ENCODE data around the gene PADI1.

Gene PADI1

DNA sequence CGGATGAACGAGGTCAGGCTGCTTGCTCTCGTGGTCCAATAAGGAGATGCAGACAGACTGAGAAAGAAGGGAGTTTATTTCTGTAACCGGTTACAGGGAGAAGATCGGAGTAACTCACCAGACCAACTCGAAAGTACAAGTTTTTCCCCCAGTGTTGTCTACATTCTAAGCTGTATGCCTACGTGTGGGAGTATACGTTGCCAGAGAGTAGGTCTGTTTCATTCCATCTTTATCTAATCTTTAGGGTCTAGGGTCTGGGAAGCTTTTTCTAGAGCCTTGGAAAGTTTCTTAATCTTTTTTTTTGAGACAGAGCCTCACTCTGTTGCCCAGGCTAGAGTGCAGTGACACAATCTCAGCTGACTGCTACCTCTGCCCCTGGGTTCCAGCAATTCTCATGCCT lies 4.7 kb upstream of the PADI1 start:
- H3K9ac ChIP-seq (ENCODE audit: low read length): no peak overlapping the region
- DNase-seq (ENCODE audit: low read depth): no peak
- no peaks in the 10 kb centered on the region for H3K4me1 ChIP-seq (ENCODE audit: control insufficient read depth, insufficient read depth, low read length)
- no peaks in the 10 kb centered on the region for H3K36me3 ChIP-seq (ENCODE audit: control insufficient read depth, insufficient read depth, low read length, severe bottlenecking)
- peaks cover 66% of the 10 kb centered on the region for H3K27me3 ChIP-seq (replicated peaks; ENCODE audit: control insufficient read depth, insufficient read depth, low read length)
- H3K9me3 ChIP-seq (ENCODE audit: control insufficient read depth, low read length): no peaks in the 10 kb centered on the region
- no peak overlapping the region for H3K4me3 ChIP-seq (ENCODE audit: low read length)

- Histone ChIP-seq H3K36me3 (ENCODE audit: control insufficient read depth, insufficient read depth, low read length, severe bottlenecking) (no peaks in the 10 kb centered on the region), H3K9me3 (ENCODE audit: control insufficient read depth, low read length) (no peaks in the 10 kb centered on the region), H3K4me3 (ENCODE audit: low read length) (no peak overlapping the region), H3K4me1 (ENCODE audit: control insufficient read depth, insufficient read depth, low read length) (no peaks in the 10 kb centered on the region), H3K9ac (ENCODE audit: low read length) (no peak overlapping the region), H3K27me3 (replicated peaks; ENCODE audit: control insufficient read depth, insufficient read depth, low read length) (peaks cover 71% of the 10 kb centered on the region)
- no peak for DNase-seq (ENCODE audit: low read depth)
Measured at GRCh38 chr1:17200756-17201155, 4.2 kb upstream of the PADI1 start.

DNA sequence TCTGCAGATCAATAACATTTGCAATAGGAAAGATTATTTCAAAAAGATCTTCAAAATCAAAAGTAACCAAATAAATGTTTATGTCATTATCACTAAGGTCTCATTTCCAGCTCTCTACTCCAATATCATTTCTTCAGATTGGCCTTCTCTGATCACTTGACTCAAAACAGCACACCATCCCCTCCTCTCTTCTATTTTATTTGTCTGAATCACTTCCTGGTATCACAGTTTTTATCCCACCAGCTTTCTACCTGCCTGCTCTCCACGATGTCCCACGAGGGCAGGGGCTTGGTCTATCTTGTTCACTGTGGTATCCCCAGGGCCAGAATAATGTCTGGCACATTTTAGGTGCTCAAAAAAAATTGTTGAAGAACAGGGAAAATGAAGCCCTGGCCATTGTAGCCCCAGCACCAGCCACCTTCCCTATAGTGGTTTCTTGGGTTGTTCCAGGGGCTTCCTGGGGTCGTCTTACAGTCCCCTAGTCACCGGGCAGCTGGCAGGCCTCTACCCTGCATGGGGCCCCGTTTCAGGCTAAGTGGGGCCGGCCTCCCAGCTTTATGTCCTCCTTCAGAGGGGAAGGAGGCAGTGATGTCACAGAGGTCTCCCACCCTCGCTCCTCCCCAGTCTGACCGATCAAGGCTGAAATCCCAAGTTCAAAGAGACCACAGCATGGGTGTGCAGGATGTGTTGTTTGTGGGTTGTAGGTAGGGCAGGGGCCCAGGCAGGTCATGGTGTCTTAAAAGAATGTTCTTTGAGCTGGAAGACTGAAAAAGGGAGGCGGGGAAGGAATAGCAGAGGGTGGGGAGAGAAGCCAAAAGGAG lies 3.5 kb upstream of the PADI1 start:
- no peak for DNase-seq (ENCODE audit: low read depth)
- peaks cover 71% of the 10 kb centered on the region for H3K27me3 ChIP-seq (replicated peaks; ENCODE audit: control insufficient read depth, insufficient read depth, low read length)
- no peak overlapping the region for H3K9ac ChIP-seq (ENCODE audit: low read length)
- H3K9me3 ChIP-seq (ENCODE audit: control insufficient read depth, low read length): no peaks in the 10 kb centered on the region
- no peaks in the 10 kb centered on the region for H3K36me3 ChIP-seq (ENCODE audit: control insufficient read depth, insufficient read depth, low read length, severe bottlenecking)
- no peak overlapping the region for H3K4me3 ChIP-seq (ENCODE audit: low read length)
- H3K4me1 ChIP-seq (ENCODE audit: control insufficient read depth, insufficient read depth, low read length): no peaks in the 10 kb centered on the region

DNA sequence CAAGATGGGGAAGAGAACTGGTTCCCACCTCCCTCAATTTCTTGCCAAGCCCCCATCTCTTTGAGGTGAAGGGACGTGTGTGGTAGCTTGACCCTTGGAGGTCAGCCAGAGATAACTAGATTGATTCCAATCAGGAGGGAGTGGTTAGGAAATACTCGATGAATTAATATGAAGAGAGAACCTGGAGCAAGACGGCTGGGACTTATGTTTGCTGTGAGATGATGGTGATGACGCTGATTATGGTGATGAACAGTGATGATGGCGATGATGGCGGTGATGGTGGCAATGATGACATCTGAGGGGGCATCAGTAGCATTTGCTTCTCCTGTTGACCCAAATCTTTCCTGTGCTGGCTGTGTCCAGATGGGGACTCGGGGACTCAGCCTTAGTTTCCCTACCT lies 724 bp downstream of the PADI1 start:
- DNase-seq (ENCODE audit: low read depth): no peak
- H3K9ac ChIP-seq (ENCODE audit: low read length): no peak overlapping the region
- no peak overlapping the region for H3K4me3 ChIP-seq (ENCODE audit: low read length)
- no peaks in the 10 kb centered on the region for H3K36me3 ChIP-seq (ENCODE audit: control insufficient read depth, insufficient read depth, low read length, severe bottlenecking)
- H3K27me3 ChIP-seq (replicated peaks; ENCODE audit: control insufficient read depth, insufficient read depth, low read length): peaks cover 67% of the 10 kb centered on the region
- no peaks in the 10 kb centered on the region for H3K9me3 ChIP-seq (ENCODE audit: control insufficient read depth, low read length)
- H3K4me1 ChIP-seq (ENCODE audit: control insufficient read depth, insufficient read depth, low read length): no peaks in the 10 kb centered on the region

DNA sequence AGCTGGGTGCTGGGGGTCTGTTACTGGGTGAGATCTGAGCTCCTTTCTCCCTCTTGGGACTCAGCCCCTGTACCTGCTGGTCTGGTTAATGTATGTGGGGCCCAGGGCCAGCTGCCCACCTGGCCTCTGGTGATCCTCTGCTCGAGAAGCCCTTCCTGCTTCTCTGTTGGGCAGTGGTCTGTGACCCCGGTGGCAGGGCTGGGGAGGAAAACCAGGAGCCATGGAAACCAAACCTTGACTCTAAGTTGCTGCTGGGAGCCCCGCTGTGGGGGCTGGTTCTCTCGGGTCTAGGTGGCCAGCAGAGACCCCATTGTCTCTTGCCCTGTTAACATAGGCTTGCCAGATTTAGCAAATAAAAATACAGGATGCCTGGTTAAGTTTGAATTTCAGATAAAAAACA lies 1.3 kb downstream of the PADI1 start:
- H3K9me3 ChIP-seq (ENCODE audit: control insufficient read depth, low read length): no peaks in the 10 kb centered on the region
- H3K36me3 ChIP-seq (ENCODE audit: control insufficient read depth, insufficient read depth, low read length, severe bottlenecking): no peaks in the 10 kb centered on the region
- H3K9ac ChIP-seq (ENCODE audit: low read length): no peak overlapping the region
- peaks cover 65% of the 10 kb centered on the region for H3K27me3 ChIP-seq (replicated peaks; ENCODE audit: control insufficient read depth, insufficient read depth, low read length)
- DNase-seq (ENCODE audit: low read depth): no peak
- H3K4me3 ChIP-seq (ENCODE audit: low read length): no peak overlapping the region
- H3K4me1 ChIP-seq (ENCODE audit: control insufficient read depth, insufficient read depth, low read length): no peaks in the 10 kb centered on the region

DNA sequence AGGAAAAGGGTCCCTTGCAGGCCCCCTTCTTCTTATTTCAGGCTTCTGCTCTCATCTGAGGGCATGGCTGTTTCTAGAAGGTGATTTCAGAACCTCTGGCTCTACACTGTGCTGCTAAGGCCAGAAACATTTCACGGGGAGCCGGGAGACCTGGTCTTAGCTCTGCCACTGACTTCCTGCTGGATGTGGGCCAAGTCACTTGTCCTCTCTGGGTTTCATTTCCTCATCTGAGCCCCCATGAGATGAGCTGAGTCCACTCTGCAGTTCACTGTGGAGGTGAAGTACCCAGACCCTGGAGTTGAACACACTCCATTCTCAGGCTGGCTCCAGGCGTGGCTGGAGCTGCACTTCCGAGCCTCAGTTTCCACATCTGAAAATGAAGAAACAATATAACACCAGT lies 2.1 kb downstream of the PADI1 start:
- Histone ChIP-seq H3K4me1 (ENCODE audit: control insufficient read depth, insufficient read depth, low read length) (no peaks in the 10 kb centered on the region), H3K27me3 (replicated peaks; ENCODE audit: control insufficient read depth, insufficient read depth, low read length) (peaks cover 60% of the 10 kb centered on the region), H3K36me3 (ENCODE audit: control insufficient read depth, insufficient read depth, low read length, severe bottlenecking) (no peaks in the 10 kb centered on the region), H3K9ac (ENCODE audit: low read length) (no peak overlapping the region), H3K9me3 (ENCODE audit: control insufficient read depth, low read length) (no peaks in the 10 kb centered on the region), H3K4me3 (ENCODE audit: low read length) (no peak overlapping the region)
- no peak for DNase-seq (ENCODE audit: low read depth)

DNA sequence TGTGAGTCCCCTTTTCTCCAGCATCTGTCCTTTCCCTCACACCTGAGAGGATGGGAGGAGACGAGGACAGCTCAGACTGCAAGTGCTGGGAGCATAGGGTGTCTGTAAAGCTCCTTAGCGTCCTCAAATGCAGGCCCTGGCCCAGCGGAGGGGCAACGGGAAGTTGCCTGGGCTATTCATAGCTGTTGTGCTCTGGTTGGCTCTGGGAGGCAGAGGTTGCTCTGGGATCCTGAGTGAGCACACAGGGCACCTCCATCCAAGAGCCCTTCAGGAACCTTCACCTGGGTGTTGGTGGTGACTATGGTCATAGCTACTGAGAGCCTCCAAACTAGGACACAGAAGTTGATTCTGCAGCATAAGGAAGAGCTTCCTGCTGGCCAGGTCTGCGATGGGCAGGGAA lies 2.6 kb downstream of the PADI1 start:
- Histone ChIP-seq H3K27me3 (replicated peaks; ENCODE audit: control insufficient read depth, insufficient read depth, low read length) (peaks cover 60% of the 10 kb centered on the region), H3K4me1 (ENCODE audit: control insufficient read depth, insufficient read depth, low read length) (peaks cover 2% of the 10 kb centered on the region), H3K36me3 (ENCODE audit: control insufficient read depth, insufficient read depth, low read length, severe bottlenecking) (no peaks in the 10 kb centered on the region), H3K9ac (ENCODE audit: low read length) (no peak overlapping the region), H3K9me3 (ENCODE audit: control insufficient read depth, low read length) (no peaks in the 10 kb centered on the region), H3K4me3 (ENCODE audit: low read length) (no peak overlapping the region)
- DNase-seq (ENCODE audit: low read depth): no peak

DNA sequence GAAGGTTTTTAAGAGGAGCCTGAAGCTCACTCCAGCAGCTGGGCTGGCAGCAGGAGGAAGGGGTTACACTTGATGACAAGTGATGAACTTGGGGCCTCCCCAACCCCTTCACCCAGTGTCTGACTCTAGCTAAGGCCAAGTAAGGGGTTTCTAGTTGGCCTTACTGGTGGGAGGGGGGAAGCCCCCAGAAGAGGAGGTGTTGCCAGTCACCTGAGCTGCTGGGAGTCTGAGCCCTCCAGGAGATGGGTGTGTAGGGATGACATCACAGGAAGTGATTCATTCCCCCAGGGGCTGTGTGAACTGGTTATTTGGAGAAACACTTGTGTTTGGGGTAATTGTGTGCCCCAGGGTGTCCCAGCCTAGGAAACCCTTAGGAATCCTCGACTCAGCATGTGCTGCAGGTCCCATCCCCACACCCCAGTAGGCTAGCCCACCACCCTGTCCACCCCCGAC lies 3.1 kb downstream of the PADI1 start:
- H3K36me3 ChIP-seq (ENCODE audit: control insufficient read depth, insufficient read depth, low read length, severe bottlenecking): no peaks in the 10 kb centered on the region
- H3K4me3 ChIP-seq (ENCODE audit: low read length): no peak overlapping the region
- DNase-seq (ENCODE audit: low read depth): peak; percentile 42
- no peak overlapping the region for H3K9ac ChIP-seq (ENCODE audit: low read length)
- H3K9me3 ChIP-seq (ENCODE audit: control insufficient read depth, low read length): no peaks in the 10 kb centered on the region
- H3K27me3 ChIP-seq (replicated peaks; ENCODE audit: control insufficient read depth, insufficient read depth, low read length): peaks cover 60% of the 10 kb centered on the region
- H3K4me1 ChIP-seq (ENCODE audit: control insufficient read depth, insufficient read depth, low read length): peaks cover 7% of the 10 kb centered on the region

- no peaks in the 10 kb centered on the region for H3K9me3 ChIP-seq (ENCODE audit: control insufficient read depth, low read length)
- H3K36me3 ChIP-seq (ENCODE audit: control insufficient read depth, insufficient read depth, low read length, severe bottlenecking): no peaks in the 10 kb centered on the region
- peaks cover 61% of the 10 kb centered on the region for H3K27me3 ChIP-seq (replicated peaks; ENCODE audit: control insufficient read depth, insufficient read depth, low read length)
- H3K4me1 ChIP-seq (ENCODE audit: control insufficient read depth, insufficient read depth, low read length): peaks cover 12% of the 10 kb centered on the region
- DNase-seq (ENCODE audit: low read depth): no peak
- H3K9ac ChIP-seq (ENCODE audit: low read length): no peak overlapping the region
- no peak overlapping the region for H3K4me3 ChIP-seq (ENCODE audit: low read length)
Measured at GRCh38 chr1:17208546-17208945, 3.6 kb downstream of the PADI1 start.

DNA sequence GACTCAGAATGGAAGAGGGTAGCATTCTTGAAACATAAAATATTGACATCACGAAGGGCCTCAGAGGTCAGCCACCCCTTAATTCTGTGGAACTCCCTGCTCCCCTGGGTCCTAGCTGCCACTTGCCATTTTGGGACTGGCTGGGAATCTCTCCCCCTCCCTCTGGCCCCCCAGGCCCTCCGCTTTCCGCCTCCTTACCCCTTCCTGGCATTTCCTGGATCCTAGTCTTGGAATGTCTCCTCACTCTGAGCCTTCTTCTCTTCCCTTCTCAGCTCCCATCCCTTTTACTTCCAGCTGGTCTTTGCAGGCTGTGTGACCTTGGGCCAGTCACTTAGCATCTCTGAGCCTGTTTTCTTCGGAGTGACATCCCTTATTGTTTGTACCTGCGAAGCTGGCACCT lies 4.5 kb downstream of the PADI1 start:
- Histone ChIP-seq H3K36me3 (ENCODE audit: control insufficient read depth, insufficient read depth, low read length, severe bottlenecking) (no peaks in the 10 kb centered on the region), H3K27me3 (replicated peaks; ENCODE audit: control insufficient read depth, insufficient read depth, low read length) (peaks cover 61% of the 10 kb centered on the region), H3K9me3 (ENCODE audit: control insufficient read depth, low read length) (no peaks in the 10 kb centered on the region), H3K9ac (ENCODE audit: low read length) (no peak overlapping the region), H3K4me3 (ENCODE audit: low read length) (no peak overlapping the region), H3K4me1 (ENCODE audit: control insufficient read depth, insufficient read depth, low read length) (peaks cover 12% of the 10 kb centered on the region)
- no peak for DNase-seq (ENCODE audit: low read depth)

DNA sequence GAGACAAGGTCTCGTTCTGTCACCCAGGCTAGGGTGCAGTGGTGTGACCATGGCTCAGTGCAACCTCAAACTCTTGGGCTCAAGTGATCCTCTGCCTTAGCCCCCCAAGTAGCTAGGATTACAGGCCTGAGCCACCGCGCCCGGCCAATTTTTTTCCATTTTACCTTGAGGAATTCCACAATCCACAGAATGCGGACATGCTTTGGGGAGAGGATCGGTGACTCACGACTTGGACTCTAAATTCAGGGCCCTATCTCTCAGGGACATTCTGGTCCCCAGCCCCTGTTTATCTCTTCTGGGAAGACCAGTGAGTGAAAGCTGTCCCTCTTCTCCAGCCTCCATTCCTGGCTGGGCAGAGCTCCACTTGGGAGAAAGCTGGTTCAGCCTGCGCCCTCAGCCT lies 5.2 kb downstream of the PADI1 start:
- peaks cover 12% of the 10 kb centered on the region for H3K4me1 ChIP-seq (ENCODE audit: control insufficient read depth, insufficient read depth, low read length)
- H3K36me3 ChIP-seq (ENCODE audit: control insufficient read depth, insufficient read depth, low read length, severe bottlenecking): no peaks in the 10 kb centered on the region
- no peak overlapping the region for H3K4me3 ChIP-seq (ENCODE audit: low read length)
- H3K9ac ChIP-seq (ENCODE audit: low read length): no peak overlapping the region
- DNase-seq (ENCODE audit: low read depth): no peak
- peaks cover 61% of the 10 kb centered on the region for H3K27me3 ChIP-seq (replicated peaks; ENCODE audit: control insufficient read depth, insufficient read depth, low read length)
- H3K9me3 ChIP-seq (ENCODE audit: control insufficient read depth, low read length): no peaks in the 10 kb centered on the region

GRCh38 chr1:17211377-17211776 lies 6.4 kb downstream of the PADI1 start:
- no peak overlapping the region for H3K4me3 ChIP-seq (ENCODE audit: low read length)
- no peaks in the 10 kb centered on the region for H3K36me3 ChIP-seq (ENCODE audit: control insufficient read depth, insufficient read depth, low read length, severe bottlenecking)
- peaks cover 12% of the 10 kb centered on the region for H3K4me1 ChIP-seq (ENCODE audit: control insufficient read depth, insufficient read depth, low read length)
- no peak for DNase-seq (ENCODE audit: low read depth)
- peaks cover 61% of the 10 kb centered on the region for H3K27me3 ChIP-seq (replicated peaks; ENCODE audit: control insufficient read depth, insufficient read depth, low read length)
- no peaks in the 10 kb centered on the region for H3K9me3 ChIP-seq (ENCODE audit: control insufficient read depth, low read length)
- no peak overlapping the region for H3K9ac ChIP-seq (ENCODE audit: low read length)

All from adipocyte (in vitro differentiated cells).